H9 (cell line): ENCODE data around the gene KICS2. TPM values are rescaled to one million over a fixed set of nuclear protein-coding genes. Genes with fewer than 3 reads are reported as not detected.

ENCODE experiments used
- DNase-seq: peaks from one replicate; pipeline ENCODE4 v3.0.0-alpha.2; 2017
- H2AFZ ChIP-seq: one replicate; pipeline ENCODE4 v1.6.1; 2013; ENCODE audit warnings: mild to moderate bottlenecking, low read length, control low read depth, moderate library complexity
- H2AK5ac ChIP-seq: 2 replicates; pipeline ENCODE4 v1.6.1; 2013; ENCODE audit warnings: low read length, control low read depth, mixed read lengths; ENCODE audit not compliant: insufficient read length
- H2BK120ac ChIP-seq: one replicate; pipeline ENCODE4 v1.6.1; 2013; ENCODE audit warnings: low read depth, mild to moderate bottlenecking, low read length, control low read depth, inconsistent platforms; ENCODE audit not compliant: poor library complexity, severe bottlenecking
- H2BK12ac ChIP-seq: 2 replicates; pipeline ENCODE4 v1.6.1; 2013; ENCODE audit warnings: low read length, control low read depth, mixed read lengths, low read depth; ENCODE audit not compliant: insufficient read length
- H2BK15ac ChIP-seq: 2 replicates; pipeline ENCODE4 v1.6.1; 2013; ENCODE audit warnings: low read depth, low read length, control low read depth
- H2BK20ac ChIP-seq: one replicate; pipeline ENCODE4 v1.6.1; 2013; ENCODE audit warnings: low read depth, mild to moderate bottlenecking, low read length, control low read depth, inconsistent platforms; ENCODE audit not compliant: poor library complexity, severe bottlenecking
- H2BK5ac ChIP-seq: 2 replicates; pipeline ENCODE4 v1.6.1; 2013; ENCODE audit warnings: low read length, control low read depth, mixed read lengths; ENCODE audit not compliant: insufficient read length
- H3K14ac ChIP-seq: 2 replicates; pipeline ENCODE4 v1.6.1; 2013; ENCODE audit warnings: low read length, control low read depth; ENCODE audit not compliant: insufficient read depth
- H3K18ac ChIP-seq: 2 replicates; pipeline ENCODE4 v1.6.1; 2013; ENCODE audit warnings: low read depth, mild to moderate bottlenecking, mixed read lengths, low read length, control low read depth; ENCODE audit not compliant: insufficient read length
- H3K23ac ChIP-seq: 2 replicates; pipeline ENCODE4 v1.6.1; 2013; ENCODE audit warnings: low read length, control low read depth, mixed read lengths, low read depth; ENCODE audit not compliant: insufficient read length
- H3K23me2 ChIP-seq: 2 replicates; pipeline ENCODE4 v1.6.1; 2013; ENCODE audit warnings: low read depth, mild to moderate bottlenecking, mixed read lengths, low read length, control low read depth; ENCODE audit not compliant: insufficient read length, poor library complexity, severe bottlenecking
- H3K27ac ChIP-seq: 2 replicates; pipeline ENCODE4 v1.5.1; 2013; ENCODE audit warnings: low read length, control low read depth, mixed read lengths, low read depth; ENCODE audit not compliant: insufficient read length
- H3K27me3 ChIP-seq: 2 replicates; pipeline ENCODE4 v1.6.1; 2013; ENCODE audit warnings: low read length, control low read depth, inconsistent platforms; ENCODE audit not compliant: insufficient read depth
- H3K4ac ChIP-seq: 2 replicates; pipeline ENCODE4 v1.6.1; 2013; ENCODE audit warnings: low read depth, mild to moderate bottlenecking, control low read depth, inconsistent platforms, low read length, moderate library complexity
- H3K4me1 ChIP-seq: 2 replicates; pipeline ENCODE4 v1.6.1; 2013; ENCODE audit warnings: low read length, control low read depth, inconsistent platforms; ENCODE audit not compliant: insufficient read depth
- H3K4me2 ChIP-seq: 2 replicates; pipeline ENCODE4 v1.6.1; 2013; ENCODE audit warnings: low read length, control low read depth, mixed read lengths; ENCODE audit not compliant: insufficient read length, insufficient read depth
- H3K56ac ChIP-seq: 2 replicates; pipeline ENCODE4 v1.6.1; 2013; ENCODE audit warnings: low read depth, mild to moderate bottlenecking, mixed read lengths, low read length, control low read depth; ENCODE audit not compliant: insufficient read length
- H3K79me1 ChIP-seq: 2 replicates; pipeline ENCODE4 v1.6.1; 2013; ENCODE audit warnings: low read depth, mild to moderate bottlenecking, moderate library complexity, low read length, control low read depth, inconsistent platforms; ENCODE audit not compliant: insufficient read depth, poor library complexity, severe bottlenecking
- H3K79me2 ChIP-seq: 2 replicates; pipeline ENCODE4 v1.6.1; 2013; ENCODE audit warnings: low read length, control low read depth, inconsistent platforms; ENCODE audit not compliant: insufficient read depth
- H3K9ac ChIP-seq: 2 replicates; pipeline ENCODE4 v1.6.1; 2013; ENCODE audit warnings: low read length, control low read depth, mixed read lengths; ENCODE audit not compliant: insufficient read length; ENCODE audit errors: extremely low read depth
- H3K9me3 ChIP-seq: one replicate; pipeline ENCODE4 v1.6.1; 2013; ENCODE audit warnings: low read depth, low read length, inconsistent platforms; ENCODE audit not compliant: control insufficient read depth
- H3T11ph ChIP-seq: one replicate; pipeline ENCODE4 v1.6.1; 2013; ENCODE audit warnings: mild to moderate bottlenecking, low read length, control low read depth, inconsistent platforms
- H4K20me1 ChIP-seq: one replicate; pipeline ENCODE4 v1.6.1; 2013; ENCODE audit not compliant: control insufficient read depth, insufficient read length, insufficient read depth
- H4K5ac ChIP-seq: 2 replicates; pipeline ENCODE4 v1.6.1; 2013; ENCODE audit warnings: low read depth, mild to moderate bottlenecking, mixed read lengths, low read length, control low read depth; ENCODE audit not compliant: insufficient read length
- H4K8ac ChIP-seq: replicated peaks from 2 replicates; pipeline ENCODE4 v1.6.1; 2013; ENCODE audit warnings: low read length, control low read depth, mixed read lengths, low read depth; ENCODE audit not compliant: insufficient read length
- H4K91ac ChIP-seq: 2 replicates; pipeline ENCODE4 v1.6.1; 2013; ENCODE audit warnings: low read depth, mild to moderate bottlenecking, moderate library complexity, mixed read lengths, low read length, control low read depth; ENCODE audit not compliant: insufficient read length
- H3K27ac Mint-ChIP-seq, 3 experiments: 2 replicates in 2 of 3; 3 replicates in 1 of 3; pipeline ENCODE4 v1.8.0; 2020 to 2021; ENCODE audit warnings: mixed read lengths in 3 of 3, mild to moderate bottlenecking in 1 of 3, moderate library complexity in 1 of 3
- H3K27me3 Mint-ChIP-seq: 2 replicates; pipeline ENCODE4 v1.8.0; 2021; ENCODE audit warnings: low read depth, mild to moderate bottlenecking, moderate library complexity, mixed read lengths
- H3K36me3 Mint-ChIP-seq, 3 experiments: 2 replicates in 2 of 3; 3 replicates in 1 of 3; pipeline ENCODE4 v1.8.0; 2020 to 2021; ENCODE audit warnings: low read depth in 3 of 3, mixed read lengths in 3 of 3; ENCODE audit not compliant: insufficient read depth in 1 of 3
- H3K4me1 Mint-ChIP-seq, 2 experiments: 2 replicates each; pipeline ENCODE4 v1.8.0; 2020; ENCODE audit warnings: mixed read lengths in 2 of 2
- H3K4me3 Mint-ChIP-seq, 2 experiments: 2 replicates in 1 of 2; 3 replicates in 1 of 2; pipeline ENCODE4 v1.8.0; 2020 to 2021; ENCODE audit warnings: mild to moderate bottlenecking in 2 of 2, mixed read lengths in 2 of 2, moderate library complexity in 1 of 2
- H3K9me3 Mint-ChIP-seq, 2 experiments: 2 replicates in 1 of 2; 3 replicates in 1 of 2; pipeline ENCODE4 v1.8.0; 2020; ENCODE audit warnings: mild to moderate bottlenecking in 2 of 2, mixed read lengths in 2 of 2, moderate library complexity in 1 of 2
- WGBS: extraction: QIAGEN DNeasy Blood & Tissue Kit; methylation state at CpG from one replicate; pipeline ENCODE4 v1.1.7; 2013; ENCODE audit warnings: missing lambda C conversion rate, low lambda C conversion rate, mixed read lengths; ENCODE audit not compliant: insufficient read length; ENCODE audit errors: extremely low coverage; 5-methylcytosine and 5-hydroxymethylcytosine counted together
- long read RNA-seq: library from polyadenylated mRNA; unstranded; transcript quantifications from one replicate; pipeline ENCODE4 v2.0.0, GENCODE V29; 2020
- total RNA-seq: library from RNA; stranded (reverse); gene quantifications from 2 replicates; pipeline ENCODE4 v1.2.1, GENCODE V29; 2021
- TF ChIP-seq, protein P1 (sequence below): fragments of 200-600 bp; sonication (generic); conservative IDR thresholded peaks from 3 replicates; pipeline ENCODE4 v1.8.0; 2021; ENCODE audit warnings: antibody characterized with exemption, mild to moderate bottlenecking

Gene KICS2
- 7.3 TPM in 2 replicates for total RNA-seq
- long read RNA-seq, full-length matches to known transcripts, result 24 of 28 reads
- long read RNA-seq, partial matches to known transcripts, result 0 of 28 reads
- long read RNA-seq, other reads (novel, unspliced or antisense), result 4 of 28 reads

DNA sequence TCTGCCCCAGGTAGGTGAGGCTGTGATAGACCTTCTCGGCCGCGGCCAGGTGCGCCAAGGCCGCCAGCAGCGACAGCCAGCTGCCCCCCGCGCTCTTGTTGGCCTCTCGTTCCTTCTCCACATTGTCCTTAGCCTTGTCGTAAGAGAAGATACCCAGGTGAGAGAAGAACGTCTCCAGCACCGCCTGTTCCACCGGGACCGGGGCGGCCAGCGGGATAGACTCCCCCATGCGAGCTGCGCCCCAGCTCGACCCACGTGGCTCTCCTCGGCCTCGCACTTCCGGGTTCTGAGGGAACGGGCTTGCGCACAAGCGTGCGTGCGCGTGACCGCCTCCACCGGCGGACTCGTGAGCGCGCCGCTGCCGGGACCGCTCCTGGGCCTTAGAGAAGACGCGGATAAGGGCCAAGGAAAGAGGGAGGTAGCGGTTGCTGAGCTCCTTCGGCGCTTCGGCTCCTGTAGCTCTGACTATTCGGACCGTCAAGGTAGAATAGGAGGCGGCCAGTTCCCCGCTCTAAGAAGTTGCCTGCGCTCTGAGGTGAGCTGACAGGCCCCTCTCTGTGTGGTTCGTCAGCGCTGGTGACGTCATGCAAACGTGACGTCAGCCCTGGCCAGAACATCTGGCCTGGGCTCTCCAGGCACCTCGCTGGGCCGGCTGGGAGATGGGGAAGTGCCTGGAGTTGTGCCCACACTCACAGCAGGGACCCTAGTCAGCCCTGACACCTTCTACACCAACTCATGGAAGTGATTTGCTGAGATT is at the start of gene KICS2:
TSS of gene KICS2 (minus strand) at position 288 of the 757 bp plus-strand sequence. CDS start at position 229, 59 bp downstream.
- H2BK12ac ChIP-seq, result no peak within 1 kb of the TSS
- H3K27me3 ChIP-seq, result no peaks in the 10 kb centered on the region
- Mint-ChIP-seq H3K36me3 (no peaks in the 10 kb centered on the region), H3K9me3 (no peaks in the 10 kb centered on the region), H3K27ac (peak within 1 kb of the TSS; percentile 88 to 99 (median 89)), H3K4me1 (peaks cover 28 to 31% of the 10 kb centered on the region in 2 experiments), H3K27me3 (peaks cover 2% of the 10 kb centered on the region; the same call in 1 of the 2 replicates), H3K4me3 (peak within 1 kb of the TSS; percentile 90 to 94)
- H3K18ac ChIP-seq, result peak within 1 kb of the TSS; percentile 88
- H3K4me2 ChIP-seq, result peak within 1 kb of the TSS; percentile 55
- WGBS, result no CpG with 5 or more reads among the region's 56 CpGs
- H3K79me1 ChIP-seq, result no peaks in the 10 kb centered on the region
- H2AFZ ChIP-seq, result no peak within 1 kb of the TSS
- no peaks in the 10 kb centered on the region for H4K20me1 ChIP-seq
- H3K23me2 ChIP-seq, result no peaks in the 10 kb centered on the region
- no peak within 1 kb of the TSS for H4K91ac ChIP-seq
- H3K9me3 ChIP-seq, result no peaks in the 10 kb centered on the region
- no peak within 1 kb of the TSS for H2BK20ac ChIP-seq
- H4K5ac ChIP-seq, result peak within 1 kb of the TSS; percentile 13
- H3K14ac ChIP-seq, result peak within 1 kb of the TSS; percentile 88
- H3K4ac ChIP-seq, result no peak within 1 kb of the TSS; the same call in 1 of the 2 replicates
- H3K9ac ChIP-seq, result peak within 1 kb of the TSS; percentile 80
- no peak within 1 kb of the TSS for H4K8ac ChIP-seq
- peaks cover 3% of the 10 kb centered on the region for H3K4me1 ChIP-seq
- DNase-seq, result peak; percentile 97
- no peak within 1 kb of the TSS for H2AK5ac ChIP-seq
- TF ChIP-seq, protein P1, sequence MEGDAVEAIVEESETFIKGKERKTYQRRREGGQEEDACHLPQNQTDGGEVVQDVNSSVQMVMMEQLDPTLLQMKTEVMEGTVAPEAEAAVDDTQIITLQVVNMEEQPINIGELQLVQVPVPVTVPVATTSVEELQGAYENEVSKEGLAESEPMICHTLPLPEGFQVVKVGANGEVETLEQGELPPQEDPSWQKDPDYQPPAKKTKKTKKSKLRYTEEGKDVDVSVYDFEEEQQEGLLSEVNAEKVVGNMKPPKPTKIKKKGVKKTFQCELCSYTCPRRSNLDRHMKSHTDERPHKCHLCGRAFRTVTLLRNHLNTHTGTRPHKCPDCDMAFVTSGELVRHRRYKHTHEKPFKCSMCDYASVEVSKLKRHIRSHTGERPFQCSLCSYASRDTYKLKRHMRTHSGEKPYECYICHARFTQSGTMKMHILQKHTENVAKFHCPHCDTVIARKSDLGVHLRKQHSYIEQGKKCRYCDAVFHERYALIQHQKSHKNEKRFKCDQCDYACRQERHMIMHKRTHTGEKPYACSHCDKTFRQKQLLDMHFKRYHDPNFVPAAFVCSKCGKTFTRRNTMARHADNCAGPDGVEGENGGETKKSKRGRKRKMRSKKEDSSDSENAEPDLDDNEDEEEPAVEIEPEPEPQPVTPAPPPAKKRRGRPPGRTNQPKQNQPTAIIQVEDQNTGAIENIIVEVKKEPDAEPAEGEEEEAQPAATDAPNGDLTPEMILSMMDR, result no peak
- no peak within 1 kb of the TSS for H2BK120ac ChIP-seq
- H2BK5ac ChIP-seq, result no peak within 1 kb of the TSS
- H3K79me2 ChIP-seq, result no peaks in the 10 kb centered on the region
- H3K56ac ChIP-seq, result no peak within 1 kb of the TSS
- H2BK15ac ChIP-seq, result no peak within 1 kb of the TSS
- H3K27ac ChIP-seq, result no peak within 1 kb of the TSS
- H3T11ph ChIP-seq, result no peak within 1 kb of the TSS
- H3K23ac ChIP-seq, result no peak within 1 kb of the TSS
